HepG2 (cell line): ENCODE measurements around the gene CBY1. TPM values are rescaled to one million over a fixed set of nuclear protein-coding genes. Genes with fewer than 3 reads are reported as not detected.

ENCODE experiments used
- ATAC-seq: fragments of 200-7000 bp; cut with Tn5 transposase; 3 replicates; pipeline ENCODE4 v1.9.1; 2020; ENCODE audit warnings: mild to moderate bottlenecking, moderate library complexity
- BruUV-seq: library from RNA; stranded (reverse); fragments of 400-500 nt; replicated peaks from 2 replicates; lab custom pipeline; 2021; lab: Mats Ljungman, UMichigan
- CTCF ChIA-PET: fragments of 300-600 bp; formaldehyde crosslinking; extraction: SDS; loops from one replicate; lab custom pipeline; 2021; ENCODE audit warnings: low total read pairs, inconsistent platforms, low intra/inter-chr PET ratio; lab: Yijun Ruan, JAX
- POLR2A ChIA-PET: fragments of 350-600 bp; sonication (Branson Sonifier 250); formaldehyde crosslinking; loops from one replicate; lab custom pipeline; 2020; ENCODE audit warnings: antibody characterized with exemption, inconsistent platforms; lab: Yijun Ruan, JAX
- DNase-seq: peaks from one replicate; pipeline ENCODE4 v3.0.0-alpha.2; 2015; ENCODE audit warnings: low spot score
- FAIRE-seq: peaks from 3 replicates; lab custom pipeline; 2011; peaks lifted over from hg19 to GRCh38; lab: Jason Lieb, UNC
- H2AFZ ChIP-seq: one replicate; pipeline ENCODE4 v1.6.1; 2011; ENCODE audit warnings: low read length, inconsistent platforms
- H3K27ac ChIP-seq: fragments of 300-600 bp; 3 replicates; pipeline ENCODE4 v1.8.0; 2011; ENCODE audit warnings: mixed run types, mild to moderate bottlenecking, mixed read lengths, low read length, inconsistent platforms; ENCODE audit not compliant: insufficient read depth; ENCODE audit errors: extremely low read length
- H3K27me3 ChIP-seq, 2 experiments: fragments of 200-600 bp in 1 of 2; 2 replicates in 1 of 2; 3 replicates in 1 of 2; pipeline versions ENCODE4 v1.6.0 to v1.8.0; 2011; ENCODE audit warnings: low read length in 2 of 2, mild to moderate bottlenecking in 2 of 2, moderate library complexity in 2 of 2, inconsistent platforms in 1 of 2; ENCODE audit not compliant: insufficient read depth in 2 of 2, control insufficient read depth in 1 of 2
- H3K36me3 ChIP-seq, 2 experiments: fragments of 200-600 bp in 1 of 2; replicated peaks in 1 of 2; 2 replicates in 1 of 2; 3 replicates in 1 of 2; pipeline versions ENCODE4 v1.5.1 to v1.8.0; 2011; ENCODE audit warnings: low read length in 2 of 2, inconsistent platforms in 1 of 2; ENCODE audit not compliant: insufficient read depth in 2 of 2, control insufficient read depth in 1 of 2
- H3K4me1 ChIP-seq: 2 replicates; pipeline ENCODE4 v1.5.1; 2012; ENCODE audit warnings: low read length, inconsistent platforms; ENCODE audit not compliant: insufficient read depth
- H3K4me2 ChIP-seq: 2 replicates; pipeline ENCODE4 v1.6.0; 2011; ENCODE audit warnings: low read depth, low read length, inconsistent platforms
- H3K4me3 ChIP-seq, 3 experiments: fragments of 200-600 bp in 1 of 3; sonication (generic), shearing (Covaris generic) in 1 of 3; replicated peaks in 1 of 3; 2 replicates each; pipeline ENCODE4 v1.5.1; 2011 to 2016; ENCODE audit warnings: low read length in 3 of 3, inconsistent platforms in 2 of 3, low read depth in 2 of 3, mild to moderate bottlenecking in 2 of 3, control low read depth in 1 of 3, mixed read lengths in 1 of 3; ENCODE audit not compliant: insufficient read depth in 1 of 3
- H3K79me2 ChIP-seq: one replicate; pipeline ENCODE4 v1.6.1; 2011; ENCODE audit warnings: low read length, inconsistent platforms; ENCODE audit not compliant: insufficient read depth
- H3K9ac ChIP-seq: 2 replicates; pipeline ENCODE4 v1.6.0; 2011; ENCODE audit warnings: mild to moderate bottlenecking, low read depth, low read length, inconsistent platforms; ENCODE audit not compliant: insufficient read depth
- H3K9me3 ChIP-seq: 2 replicates; pipeline ENCODE4 v1.5.1; 2012; ENCODE audit warnings: mild to moderate bottlenecking, low read length
- H4K20me1 ChIP-seq: 2 replicates; pipeline ENCODE4 v1.6.0; 2011; ENCODE audit warnings: inconsistent platforms, mild to moderate bottlenecking, low read length, moderate library complexity; ENCODE audit not compliant: insufficient read depth
- DNMT3B ChIP-seq: conservative IDR thresholded peaks from 2 replicates; pipeline ENCODE4 v1.6.1; 2016; ENCODE audit warnings: missing biosample characterization, control low read depth
- FOXA1 ChIP-seq, 2 experiments: fragments of 450-650 bp in 1 of 2; sonication (generic) in 1 of 2; formaldehyde crosslinking in 1 of 2; IDR thresholded peaks; 2 replicates each; pipeline versions ENCODE4 v1.4.0 to v1.6.1; 2016 to 2020; ENCODE audit warnings: missing genetic modification reagents in 1 of 2
- NBN ChIP-seq: fragments of 450-650 bp; conservative IDR thresholded peaks from 2 replicates; pipeline ENCODE4 v1.6.1; 2017
- RARG ChIP-seq: sonication (generic); formaldehyde crosslinking; IDR thresholded peaks from 2 replicates; pipeline ENCODE4 v1.4.0; 2020; ENCODE audit warnings: low read depth, mild to moderate bottlenecking, missing genetic modification reagents
- RBM39 ChIP-seq: fragments of 200-400 bp; formaldehyde crosslinking; IDR thresholded peaks from one replicate; pipeline ENCODE4 v1.6.1; 2018; ENCODE audit warnings: antibody characterized with exemption, mild to moderate bottlenecking, low read depth, low read length; ENCODE audit not compliant: poor library complexity, severe bottlenecking
- RELA ChIP-seq: sonication (generic); formaldehyde crosslinking; IDR thresholded peaks from 2 replicates; pipeline ENCODE4 v1.4.0; 2020; ENCODE audit warnings: missing genetic modification reagents
- ZBTB42 ChIP-seq: sonication (generic); formaldehyde crosslinking; IDR thresholded peaks from 2 replicates; pipeline ENCODE4 v1.5.0; 2020; ENCODE audit warnings: mild to moderate bottlenecking, missing genetic modification reagents
- ZMYM3 ChIP-seq: sonication (generic); formaldehyde crosslinking; IDR thresholded peaks from 2 replicates; pipeline ENCODE4 v1.5.1; 2020; ENCODE audit warnings: mild to moderate bottlenecking, missing genetic modification reagents
- ZNF234 ChIP-seq: sonication (generic); formaldehyde crosslinking; conservative IDR thresholded peaks from 2 replicates; pipeline ENCODE4 v1.5.1; 2020; ENCODE audit warnings: mild to moderate bottlenecking, missing genetic modification reagents
- ZNF556 ChIP-seq: sonication (generic); formaldehyde crosslinking; IDR thresholded peaks from 2 replicates; pipeline ENCODE4 v1.4.0; 2020; ENCODE audit warnings: mild to moderate bottlenecking, missing genetic modification reagents, borderline replicate concordance
- ZNF746 ChIP-seq: sonication (generic); formaldehyde crosslinking; IDR thresholded peaks from 2 replicates; pipeline ENCODE4 v1.8.0; 2022; ENCODE audit warnings: mild to moderate bottlenecking, missing genetic modification reagents
- ZNF768 ChIP-seq: sonication (generic); formaldehyde crosslinking; IDR thresholded peaks from 2 replicates; pipeline ENCODE4 v1.4.0; 2020; ENCODE audit warnings: missing genetic modification reagents
- WGBS: methylation state at CpG from one replicate; pipeline ENCODE4 v1.1.6; 2017; ENCODE audit warnings: low lambda C conversion rate; 5-methylcytosine and 5-hydroxymethylcytosine counted together
- in situ Hi-C: cut with HindIII; loops from 2 replicates; pipeline ENCODE4 v1.10.0; 2017; ENCODE audit warnings: low pct_unique_long_range_greater_than_20kb; ENCODE audit not compliant: extremely low pct_ligation_motif_present
- intact Hi-C: fragments of 100-400 bp; cut with micrococcal nuclease; formaldehyde crosslinking; loops from one replicate; pipeline ENCODE4 v1.10.0; 2022; ENCODE audit not compliant: unreplicated experiment
- polyA plus RNA-seq, 8 experiments: library from polyadenylated mRNA; depleted of rRNA in 3 of 8; stranded (reverse) in 7 of 8; unstranded in 1 of 8; fragments of >200 nt; fragmentation: Illumina TruSeq in 4 of 8; extraction: Trizol in 4 of 8; gene quantifications; 2 replicates each; pipeline versions ENCODE4 v1.2.1 to v1.2.3, GENCODE V29; 2011 to 2016; ENCODE audit warnings: low read depth in 4 of 8, missing spikeins in 1 of 8, mixed read lengths in 1 of 8; ENCODE audit not compliant: insufficient read depth in 1 of 8
- total RNA-seq, 5 experiments: library from RNA; depleted of rRNA; stranded (reverse); fragments of >200 nt; fragmentation: Illumina TruSeq; extraction: Trizol; gene quantifications; 2 replicates each; pipeline ENCODE4 v1.2.3, GENCODE V29; 2016; ENCODE audit warnings: low read depth in 1 of 5
- TF ChIP-seq, protein P1 (sequence below): sonication (generic); IDR thresholded peaks from 2 replicates; pipeline ENCODE4 v1.6.1; 2016; ENCODE audit warnings: low read depth, borderline replicate concordance
- TF ChIP-seq, protein P2 (sequence below): sonication (generic); formaldehyde crosslinking; IDR thresholded peaks from 2 replicates; pipeline ENCODE4 v1.4.0; 2020; ENCODE audit warnings: missing genetic modification reagents

CBY1 gene
- total and polyA plus RNA-seq, 2 of the 13 experiments (the other 11 are each of a cell fraction or from before 2014, with no cell fraction given), result 19.7 to 20.3 TPM

DNA sequence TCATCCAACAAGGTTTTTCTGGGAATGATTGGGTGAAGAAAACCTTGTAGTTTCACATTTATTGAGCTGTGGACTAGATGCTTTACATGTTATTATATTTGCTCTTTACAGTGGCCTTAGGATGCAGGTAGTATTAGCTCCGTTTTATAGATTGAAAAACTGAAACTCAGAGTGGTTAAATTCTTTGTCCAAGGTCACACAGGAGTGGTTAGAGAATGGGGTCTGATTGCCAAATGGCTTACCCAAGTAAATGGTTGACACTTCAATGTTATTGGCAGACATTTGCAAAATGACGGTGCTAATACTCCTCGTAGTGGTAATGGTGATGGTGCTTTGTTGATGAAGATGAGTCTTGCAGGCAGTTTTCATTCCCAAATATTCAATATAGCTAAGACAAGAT, 51.5 kb downstream of the CBY1 start:
- TF ChIP-seq, protein P1, sequence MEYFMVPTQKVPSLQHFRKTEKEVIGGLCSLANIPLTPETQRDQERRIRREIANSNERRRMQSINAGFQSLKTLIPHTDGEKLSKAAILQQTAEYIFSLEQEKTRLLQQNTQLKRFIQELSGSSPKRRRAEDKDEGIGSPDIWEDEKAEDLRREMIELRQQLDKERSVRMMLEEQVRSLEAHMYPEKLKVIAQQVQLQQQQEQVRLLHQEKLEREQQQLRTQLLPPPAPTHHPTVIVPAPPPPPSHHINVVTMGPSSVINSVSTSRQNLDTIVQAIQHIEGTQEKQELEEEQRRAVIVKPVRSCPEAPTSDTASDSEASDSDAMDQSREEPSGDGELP, result no peak
- TF ChIP-seq NBN, result no peak
- TF ChIP-seq ZBTB42 (CRISPR knock-in tag), result no peak
- TF ChIP-seq ZMYM3, result peak; percentile 68
- peak; percentile 82; the same call in 1 of the 2 replicates for TF ChIP-seq ZNF768 (CRISPR knock-in tag)
- Histone ChIP-seq H3K4me2 (peak overlapping the region; percentile 87), H2AFZ (no peak overlapping the region), H3K4me3 (peak overlapping the region; percentile 82 to 87 (median 83); a peak in 4 of 6 replicates), H4K20me1 (peaks cover 50% of the 10 kb centered on the region), H3K9ac (0 out of 2 replicates have a peak overlapping the region, but pooled peaks have one; percentile 7), H3K27me3 (no peaks in the 10 kb centered on the region; a peak in 1 of 5 replicates), H3K36me3 (peaks cover 11 to 27% of the 10 kb centered on the region in 2 experiments), H3K79me2 (peaks cover 71% of the 10 kb centered on the region), H3K27ac (no peak overlapping the region), H3K9me3 (no peaks in the 10 kb centered on the region), H3K4me1 (peaks cover 36% of the 10 kb centered on the region)
- intact Hi-C loops (no loop called here), in situ Hi-C loops (no loop called here)
- ATAC-seq (no peak), DNase-seq (no peak), FAIRE-seq (no peak)
- ChIA-PET CTCF (no interaction called here), POLR2A (interaction anchor here (0.9 to 5.8 kb wide), 9 partner anchors 9 to 48 kb away, joined by 3 to 51 read pairs (median 5); partner anchors contain the start of genes SUN2 and TOMM22)
- BruUV-seq, result no TSS peak
- 65% methylated on average over 3 of the region's 3 CpGs for WGBS

DNA sequence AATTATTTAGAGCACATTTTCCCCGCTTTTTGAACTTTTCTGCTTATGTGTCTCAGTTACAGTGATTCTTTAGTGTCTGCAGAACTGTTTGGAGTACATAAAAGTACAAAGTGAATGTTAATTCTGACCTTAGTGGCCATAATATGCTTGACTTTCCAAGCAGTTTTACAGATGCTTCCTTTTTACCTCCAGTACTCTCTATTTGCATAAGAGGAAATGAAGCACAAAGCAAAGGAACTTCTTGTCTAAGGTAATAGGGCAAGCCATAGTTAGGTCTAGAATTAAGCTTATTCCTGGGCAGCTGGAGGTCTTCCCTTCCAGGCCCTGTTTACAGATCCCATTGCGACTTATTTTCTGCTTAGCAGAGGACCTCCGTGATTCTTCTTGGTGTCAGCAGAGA, 52.9 kb downstream of the CBY1 start:
- Histone ChIP-seq H3K79me2 (peaks cover 82% of the 10 kb centered on the region), H3K4me1 (peaks cover 24% of the 10 kb centered on the region), H3K36me3 (peaks cover 13 to 27% of the 10 kb centered on the region in 2 experiments), H4K20me1 (peaks cover 62% of the 10 kb centered on the region), H2AFZ (no peak overlapping the region), H3K4me2 (no peak overlapping the region), H3K27me3 (no peaks in the 10 kb centered on the region; a peak in 1 of 5 replicates), H3K9me3 (no peaks in the 10 kb centered on the region), H3K4me3 (no peak overlapping the region), H3K27ac (no peak overlapping the region), H3K9ac (no peak overlapping the region)
- in situ Hi-C loops (no loop called here), intact Hi-C loops (no loop called here)
- ChIA-PET POLR2A (interaction anchor here (1.0 to 1.2 kb wide), 2 partner anchors 9 to 25 kb away, joined by 3 read pairs; no protein-coding TSS in a partner anchor), CTCF (no interaction called here)
- 97% methylated on average over 3 of the region's 3 CpGs for WGBS
- FAIRE-seq (no peak), ATAC-seq (no peak), DNase-seq (no peak)
- BruUV-seq, result no TSS peak
- TF ChIP-seq RELA (CRISPR knock-in tag), result no peak
- TF ChIP-seq RBM39, result no peak
- TF ChIP-seq ZNF746 (CRISPR knock-in tag), result no peak
- no peak for TF ChIP-seq RARG (CRISPR knock-in tag)
- no peak for TF ChIP-seq ZNF234
- TF ChIP-seq ZNF556, result no peak
- TF ChIP-seq FOXA1 (IDR thresholded peaks at IDR 0.05), result no peak
- no peak for TF ChIP-seq FOXA1 (CRISPR knock-in tag; IDR thresholded peaks at IDR 0.05)
- no peak for TF ChIP-seq DNMT3B (CRISPR knock-in tag)
- TF ChIP-seq, protein P2, sequence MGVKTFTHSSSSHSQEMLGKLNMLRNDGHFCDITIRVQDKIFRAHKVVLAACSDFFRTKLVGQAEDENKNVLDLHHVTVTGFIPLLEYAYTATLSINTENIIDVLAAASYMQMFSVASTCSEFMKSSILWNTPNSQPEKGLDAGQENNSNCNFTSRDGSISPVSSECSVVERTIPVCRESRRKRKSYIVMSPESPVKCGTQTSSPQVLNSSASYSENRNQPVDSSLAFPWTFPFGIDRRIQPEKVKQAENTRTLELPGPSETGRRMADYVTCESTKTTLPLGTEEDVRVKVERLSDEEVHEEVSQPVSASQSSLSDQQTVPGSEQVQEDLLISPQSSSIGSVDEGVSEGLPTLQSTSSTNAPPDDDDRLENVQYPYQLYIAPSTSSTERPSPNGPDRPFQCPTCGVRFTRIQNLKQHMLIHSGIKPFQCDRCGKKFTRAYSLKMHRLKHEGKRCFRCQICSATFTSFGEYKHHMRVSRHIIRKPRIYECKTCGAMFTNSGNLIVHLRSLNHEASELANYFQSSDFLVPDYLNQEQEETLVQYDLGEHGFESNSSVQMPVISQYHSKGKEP (CRISPR knock-in tag), result no peak
